Measurements from ENCODE around the gene RNF150. TPM values are rescaled to one million over a fixed set of nuclear protein-coding genes. Genes with fewer than 3 reads are reported as not detected.
A peak's percentile ranks its signal among the peaks of the same experiment; 100 is the strongest.

The RNF150 gene
- total RNA-seq, 4 donors from 2014 or later, result 33.1 to 53.3 (median 43.6) TPM

DNA sequence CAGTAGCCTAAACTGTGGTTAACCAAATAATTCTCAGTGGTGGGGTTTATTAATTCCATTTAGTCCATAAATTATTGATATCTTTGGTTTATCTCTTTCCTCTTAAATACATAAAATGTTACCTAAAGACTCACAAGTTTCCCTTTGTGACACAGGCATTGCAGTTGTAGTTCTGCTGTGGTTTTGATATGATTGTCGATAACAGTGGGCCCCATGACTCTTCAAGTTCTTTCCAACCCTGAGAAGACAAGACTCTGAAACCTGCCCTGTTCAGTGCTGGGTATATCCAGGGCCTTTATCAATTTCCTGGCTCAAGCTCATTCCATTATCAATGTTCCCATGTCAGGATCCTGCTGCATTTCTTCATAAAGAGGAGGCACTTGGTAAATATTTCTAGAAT lies 259.2 kb downstream of the RNF150 start:
- Histone ChIP-seq H3K4me1 (peaks cover 0 to 30% (median 20%) of the 10 kb centered on the region in 4 donors), H3K27ac (replicated peaks in 1 of 4) (no peak overlapping the region), H3K36me3 (no peaks in the 10 kb centered on the region), H3K4me3 (no peak overlapping the region), H3K9me3 (no peaks in the 10 kb centered on the region), H3K27me3 (no peaks in the 10 kb centered on the region)
- DNase-seq (ENCODE audit: extremely low spot score), result peak; percentile 24
- intact Hi-C loops (cut with DNase I), result no loop called here
- TF ChIP-seq EP300 (IDR thresholded peaks at IDR 0.05), result no peak
- TF ChIP-seq POLR2A (IDR thresholded peaks at IDR 0.05; ENCODE audit: low read depth), result no peak
- 89% methylated on average over 1 of the region's 1 CpG for WGBS

DNA sequence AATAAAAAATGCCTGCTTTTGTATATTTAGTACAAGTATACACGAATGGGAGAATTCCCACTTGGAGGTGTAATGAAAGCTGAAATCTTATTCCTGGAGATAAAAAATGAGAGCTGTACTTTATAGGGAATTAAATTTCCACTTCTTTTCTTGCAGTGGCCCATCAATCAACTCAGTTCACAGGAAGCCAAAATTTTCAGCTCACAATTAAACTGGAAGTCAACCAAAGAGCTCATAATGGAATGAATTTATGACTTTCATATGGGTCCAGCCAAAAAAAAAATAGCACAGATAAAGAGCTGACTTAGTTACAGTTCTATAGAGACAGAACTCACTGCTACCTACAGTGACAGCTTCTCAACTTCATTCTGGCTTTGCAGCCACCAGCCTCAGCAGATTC lies 261.9 kb downstream of the RNF150 start:
- Histone ChIP-seq H3K27ac (replicated peaks in 1 of 4) (no peak overlapping the region), H3K4me1 (peaks cover 4 to 21% (median 9%) of the 10 kb centered on the region in 4 donors), H3K9me3 (no peaks in the 10 kb centered on the region), H3K36me3 (peaks cover 0 to 9% (median 0%) of the 10 kb centered on the region in 4 donors), H3K27me3 (no peaks in the 10 kb centered on the region), H3K4me3 (no peak overlapping the region)
- DNase-seq (ENCODE audit: extremely low spot score), result peak; percentile 29
- 28% methylated on average over 1 of the region's 1 CpG for WGBS
- TF ChIP-seq POLR2A (IDR thresholded peaks at IDR 0.05; ENCODE audit: low read depth) (no peak), EP300 (IDR thresholded peaks at IDR 0.05) (no peak), POLR2AphosphoS5 (IDR thresholded peaks at IDR 0.05) (no peak)
- TF ChIP-seq, protein P1, sequence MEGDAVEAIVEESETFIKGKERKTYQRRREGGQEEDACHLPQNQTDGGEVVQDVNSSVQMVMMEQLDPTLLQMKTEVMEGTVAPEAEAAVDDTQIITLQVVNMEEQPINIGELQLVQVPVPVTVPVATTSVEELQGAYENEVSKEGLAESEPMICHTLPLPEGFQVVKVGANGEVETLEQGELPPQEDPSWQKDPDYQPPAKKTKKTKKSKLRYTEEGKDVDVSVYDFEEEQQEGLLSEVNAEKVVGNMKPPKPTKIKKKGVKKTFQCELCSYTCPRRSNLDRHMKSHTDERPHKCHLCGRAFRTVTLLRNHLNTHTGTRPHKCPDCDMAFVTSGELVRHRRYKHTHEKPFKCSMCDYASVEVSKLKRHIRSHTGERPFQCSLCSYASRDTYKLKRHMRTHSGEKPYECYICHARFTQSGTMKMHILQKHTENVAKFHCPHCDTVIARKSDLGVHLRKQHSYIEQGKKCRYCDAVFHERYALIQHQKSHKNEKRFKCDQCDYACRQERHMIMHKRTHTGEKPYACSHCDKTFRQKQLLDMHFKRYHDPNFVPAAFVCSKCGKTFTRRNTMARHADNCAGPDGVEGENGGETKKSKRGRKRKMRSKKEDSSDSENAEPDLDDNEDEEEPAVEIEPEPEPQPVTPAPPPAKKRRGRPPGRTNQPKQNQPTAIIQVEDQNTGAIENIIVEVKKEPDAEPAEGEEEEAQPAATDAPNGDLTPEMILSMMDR (IDR thresholded peaks at IDR 0.05), result no peak
- intact Hi-C loops (cut with DNase I), result no loop called here

DNA sequence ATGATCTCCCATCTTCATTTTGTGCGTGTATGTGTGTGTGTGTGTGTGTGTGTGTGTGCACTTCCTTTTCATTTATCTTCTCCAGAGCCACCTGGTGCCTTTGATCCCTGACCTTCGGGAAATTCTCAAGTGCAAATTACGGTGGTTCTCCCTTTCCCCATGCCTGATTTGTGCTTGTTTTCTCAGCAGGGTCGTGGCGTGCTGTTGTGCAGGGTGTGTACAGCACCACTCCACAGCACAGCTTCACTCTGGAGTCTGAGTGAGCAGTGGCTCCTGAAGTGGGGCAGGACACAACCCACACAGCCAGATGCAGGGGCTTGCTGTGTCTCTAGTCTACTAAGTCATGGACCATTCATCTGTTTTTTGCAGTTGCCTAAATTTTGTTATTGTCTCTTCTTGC lies 262.8 kb downstream of the RNF150 start:
- TF ChIP-seq POLR2AphosphoS5 (IDR thresholded peaks at IDR 0.05), result no peak
- TF ChIP-seq, protein P1 (IDR thresholded peaks at IDR 0.05), result no peak
- TF ChIP-seq EP300 (IDR thresholded peaks at IDR 0.05), result no peak
- no peak for TF ChIP-seq POLR2A (IDR thresholded peaks at IDR 0.05; ENCODE audit: low read depth)
- WGBS, result 88% methylated on average over 5 of the region's 5 CpGs
- Histone ChIP-seq H3K4me1 (peaks cover 7 to 24% (median 14%) of the 10 kb centered on the region in 4 donors), H3K27ac (replicated peaks in 1 of 4) (no peak overlapping the region), H3K4me3 (no peak overlapping the region), H3K36me3 (peaks cover 0 to 9% (median 0%) of the 10 kb centered on the region in 4 donors), H3K27me3 (no peaks in the 10 kb centered on the region), H3K9me3 (no peaks in the 10 kb centered on the region)
- DNase-seq (ENCODE audit: extremely low spot score), result peak; percentile 37
- intact Hi-C loops (cut with DNase I), result no loop called here

GRCh38 chr4:140869446-140869845 lies 263.8 kb downstream of the RNF150 start:
- Histone ChIP-seq H3K4me1 (peaks cover 7 to 28% (median 17%) of the 10 kb centered on the region in 4 donors), H3K27me3 (no peaks in the 10 kb centered on the region), H3K9me3 (no peaks in the 10 kb centered on the region), H3K36me3 (peaks cover 0 to 9% (median 0%) of the 10 kb centered on the region in 4 donors), H3K4me3 (no peak overlapping the region), H3K27ac (replicated peaks in 1 of 4) (no peak overlapping the region)
- DNase-seq (ENCODE audit: extremely low spot score), result peak; percentile 47
- intact Hi-C loops (cut with DNase I), result loop anchor here (10.0 kb wide), 2 partner anchors 55 to 355 kb away; partner anchors contain the start of gene ZNF330
- TF ChIP-seq, protein P1 (IDR thresholded peaks at IDR 0.05), result no peak
- no peak for TF ChIP-seq EP300 (IDR thresholded peaks at IDR 0.05)
- no peak for TF ChIP-seq POLR2A (IDR thresholded peaks at IDR 0.05; ENCODE audit: low read depth)
- no peak for TF ChIP-seq POLR2AphosphoS5 (IDR thresholded peaks at IDR 0.05)
- WGBS, result 88% methylated on average over 1 of the region's 1 CpG

DNA sequence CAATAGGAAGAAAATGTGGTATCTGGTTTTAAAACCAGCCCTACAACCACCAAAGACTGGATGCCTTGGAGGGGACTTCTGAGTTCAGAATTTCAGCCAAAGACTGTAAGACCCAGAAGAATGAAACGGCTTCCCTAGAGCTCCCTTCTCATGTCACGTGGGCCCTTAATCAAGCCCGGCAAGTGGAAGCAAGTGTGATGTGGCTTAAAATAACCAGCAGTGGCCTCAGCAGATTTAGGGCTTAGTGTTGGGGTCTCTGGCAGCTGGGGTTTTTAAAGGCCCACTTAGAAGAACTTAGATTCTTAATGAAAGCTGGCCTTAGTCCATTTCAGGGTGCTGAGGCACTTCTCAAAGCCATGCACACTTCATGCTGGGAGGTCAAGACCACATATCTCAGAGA lies 265.9 kb downstream of the RNF150 start:
- Histone ChIP-seq H3K4me1 (peaks cover 7 to 28% (median 17%) of the 10 kb centered on the region in 4 donors), H3K36me3 (peaks cover 0 to 9% (median 0%) of the 10 kb centered on the region in 4 donors), H3K4me3 (no peak overlapping the region), H3K9me3 (no peaks in the 10 kb centered on the region), H3K27me3 (no peaks in the 10 kb centered on the region), H3K27ac (replicated peaks in 1 of 4) (peak overlapping the region in 1 of 4 donors; percentile 1)
- intact Hi-C loops (cut with DNase I), result loop anchor here (10.0 kb wide), 2 partner anchors 57 to 357 kb away; partner anchors contain the start of gene ZNF330
- DNase-seq (ENCODE audit: extremely low spot score), result no peak
- WGBS, result 100% methylated on average over 3 of the region's 3 CpGs
- TF ChIP-seq, protein P1 (IDR thresholded peaks at IDR 0.05), result no peak
- TF ChIP-seq POLR2AphosphoS5 (IDR thresholded peaks at IDR 0.05) (no peak), EP300 (IDR thresholded peaks at IDR 0.05) (no peak), POLR2A (IDR thresholded peaks at IDR 0.05; ENCODE audit: low read depth) (no peak)
